Measurements from ENCODE around the gene PDYN.

The PDYN gene

GRCh38 chr20:1973601-1974440 is 20.0 kb downstream of the PDYN start:
- no peak for TF ChIP-seq CTCF (IDR thresholded peaks at IDR 0.05; ENCODE audit: low read depth, low read length)
- DNase-seq (ENCODE audit: extremely low read depth, low read depth) = no peak

- no peak for TF ChIP-seq CTCF (IDR thresholded peaks at IDR 0.05; ENCODE audit: low read depth, low read length)
- no peak for DNase-seq (ENCODE audit: extremely low read depth, low read depth)
Measured at GRCh38 chr20:1971893-1972586, 21.8 kb downstream of the PDYN start.

GRCh38 chr20:1968964-1969363 is 24.9 kb downstream of the PDYN start:
- TF ChIP-seq CTCF (IDR thresholded peaks at IDR 0.05; ENCODE audit: low read depth, low read length) = no peak
- no peak for DNase-seq (ENCODE audit: extremely low read depth, low read depth)

GRCh38 chr20:1965520-1966351 is 28.1 kb downstream of the PDYN start:
- DNase-seq (ENCODE audit: extremely low read depth, low read depth) = no peak
- peak; percentile 89 for TF ChIP-seq CTCF (IDR thresholded peaks at IDR 0.05; ENCODE audit: low read depth, low read length)

- DNase-seq (ENCODE audit: extremely low read depth, low read depth) = no peak
- TF ChIP-seq CTCF (IDR thresholded peaks at IDR 0.05; ENCODE audit: low read depth, low read length) = peak; percentile 21
Measured at GRCh38 chr20:1964659-1965405, 29.0 kb downstream of the PDYN start.

- DNase-seq (ENCODE audit: extremely low read depth, low read depth) = no peak
- no peak for TF ChIP-seq CTCF (IDR thresholded peaks at IDR 0.05; ENCODE audit: low read depth, low read length)
Measured at GRCh38 chr20:1964061-1964460, 29.8 kb downstream of the PDYN start.

All from AG09319 (cell line).